ENCODE measurements around the gene CNTN1. TPM values are rescaled to one million over a fixed set of nuclear protein-coding genes. Genes with fewer than 3 reads are reported as not detected.
A peak's percentile ranks its signal among the peaks of the same experiment; 100 is the strongest.

The CNTN1 gene
- total RNA-seq, 1 experiment from 2014 or later = 6.5 TPM

- no peak overlapping the region for H2AFZ ChIP-seq (ENCODE audit: low read length)
- WGBS (ENCODE audit: extremely low coverage, insufficient read length, low lambda C conversion rate) = no CpG with 5 or more reads among the region's 1 CpG
- no peak overlapping the region for H3K18ac ChIP-seq (ENCODE audit: insufficient read length, low read depth, low read length)
- H2BK5ac ChIP-seq (ENCODE audit: insufficient read length, low read length) = no peak overlapping the region
- no peak overlapping the region for H3K9ac ChIP-seq (ENCODE audit: extremely low read depth, insufficient read length, low read length)
- H3K23ac ChIP-seq (ENCODE audit: insufficient read length, low read depth, low read length) = no peak overlapping the region
- H2BK15ac ChIP-seq (ENCODE audit: low read depth, low read length) = no peak overlapping the region
- H4K91ac ChIP-seq (ENCODE audit: insufficient read length, low read depth, low read length) = no peak overlapping the region
- H3K56ac ChIP-seq (ENCODE audit: insufficient read length, low read depth, low read length) = no peak overlapping the region
- no peaks in the 10 kb centered on the region for H3K27me3 ChIP-seq (ENCODE audit: insufficient read depth, low read length)
- peak; percentile 47 for TF ChIP-seq CTCF (conservative IDR thresholded peaks at IDR 0.05)
- H4K5ac ChIP-seq (ENCODE audit: insufficient read length, low read depth, low read length) = no peak overlapping the region
- no peaks in the 10 kb centered on the region for H3K23me2 ChIP-seq (ENCODE audit: insufficient read length, low read depth, low read length, poor library complexity, severe bottlenecking)
- no peak overlapping the region for H4K8ac ChIP-seq (replicated peaks; ENCODE audit: insufficient read length, low read depth, low read length)
- H4K20me1 ChIP-seq (ENCODE audit: control insufficient read depth, insufficient read depth, insufficient read length) = no peaks in the 10 kb centered on the region
- H3K14ac ChIP-seq (ENCODE audit: insufficient read depth, low read length) = no peak overlapping the region
- H3T11ph ChIP-seq (ENCODE audit: low read length) = no peak overlapping the region
- H3K4me1 ChIP-seq (ENCODE audit: insufficient read depth, low read length) = no peaks in the 10 kb centered on the region
- Mint-ChIP-seq H3K27ac (no peak overlapping the region), H3K4me3 (no peak overlapping the region), H3K36me3 (ENCODE audit: insufficient read depth in 1 of 3, low read depth in 3 of 3) (peaks cover 0 to 4% (median 0%) of the 10 kb centered on the region in 3 experiments; a peak in 3 of 7 replicates), H3K27me3 (ENCODE audit: low read depth) (no peaks in the 10 kb centered on the region), H3K9me3 (no peaks in the 10 kb centered on the region; a peak in 1 of 5 replicates), H3K4me1 (no peaks in the 10 kb centered on the region; a peak in 1 of 4 replicates)
- H3K79me1 ChIP-seq (ENCODE audit: insufficient read depth, low read depth, low read length, poor library complexity, severe bottlenecking) = no peaks in the 10 kb centered on the region
- no peak overlapping the region for H3K27ac ChIP-seq (ENCODE audit: insufficient read length, low read depth, low read length)
- no peak overlapping the region for H2BK120ac ChIP-seq (ENCODE audit: low read depth, low read length, poor library complexity, severe bottlenecking)
- no peak overlapping the region for H2AK5ac ChIP-seq (ENCODE audit: insufficient read length, low read length)
- DNase-seq = no peak
- H3K9me3 ChIP-seq (ENCODE audit: control insufficient read depth, low read depth, low read length) = no peaks in the 10 kb centered on the region
- H3K4ac ChIP-seq (ENCODE audit: low read depth, low read length) = no peak overlapping the region
- H3K4me2 ChIP-seq (ENCODE audit: insufficient read depth, insufficient read length, low read length) = no peak overlapping the region
- H2BK12ac ChIP-seq (ENCODE audit: insufficient read length, low read depth, low read length) = no peak overlapping the region
- H3K79me2 ChIP-seq (ENCODE audit: insufficient read depth, low read length) = no peaks in the 10 kb centered on the region
- H2BK20ac ChIP-seq (ENCODE audit: low read depth, low read length, poor library complexity, severe bottlenecking) = no peak overlapping the region
Observed at GRCh38 chr12:40762072-40762471, 69.8 kb downstream of the CNTN1 start.

All from H9 (cell line).